GM18508 (cell line): Measurements from ENCODE around the gene CCDC170.

Experiments used
- ATAC-seq: cut with Tn5 transposase; IDR thresholded peaks from one replicate; pipeline ENCODE4 v1.9.1; 2021; ENCODE audit warnings: moderate number of reproducible peaks; ENCODE audit not compliant: insufficient read depth, unreplicated experiment

CCDC170 gene

GRCh38 chr6:151609146-151609902 lies 115.5 kb downstream of the CCDC170 start:
- ATAC-seq: no peak

GRCh38 chr6:151610326-151610725 lies 116.5 kb downstream of the CCDC170 start:
- no peak for ATAC-seq

GRCh38 chr6:151614630-151615029 lies 120.8 kb downstream of the CCDC170 start:
- no peak for ATAC-seq

- no peak for ATAC-seq
Observed at GRCh38 chr6:151616091-151616513, 122.3 kb downstream of the CCDC170 start.

- no peak for ATAC-seq
Observed at GRCh38 chr6:151616600-151616999, 122.8 kb downstream of the CCDC170 start.

- ATAC-seq: no peak
Observed at GRCh38 chr6:151617539-151617938, 123.7 kb downstream of the CCDC170 start.

GRCh38 chr6:151618717-151619116 lies 124.9 kb downstream of the CCDC170 start:
- ATAC-seq: no peak

- no peak for ATAC-seq
Observed at GRCh38 chr6:151620179-151620578, 126.4 kb downstream of the CCDC170 start.

- ATAC-seq: no peak
Observed at GRCh38 chr6:151624071-151624470, 130.3 kb downstream of the CCDC170 start.

- no peak for ATAC-seq
Observed at GRCh38 chr6:151624481-151624880, 130.7 kb downstream of the CCDC170 start.

GRCh38 chr6:151624900-151625536 lies 131.2 kb downstream of the CCDC170 start:
- no peak for ATAC-seq

GRCh38 chr6:151627689-151628444 lies 134.1 kb downstream of the CCDC170 start:
- peak; percentile 82 for ATAC-seq

GRCh38 chr6:151629791-151630190 lies 136.0 kb downstream of the CCDC170 start:
- no peak for ATAC-seq

GRCh38 chr6:151630387-151630786 lies 136.6 kb downstream of the CCDC170 start:
- no peak for ATAC-seq

GRCh38 chr6:151630991-151631655 lies 137.3 kb downstream of the CCDC170 start:
- no peak for ATAC-seq

- ATAC-seq: no peak
Observed at GRCh38 chr6:151632415-151632987, 138.7 kb downstream of the CCDC170 start.

GRCh38 chr6:151633526-151634335 lies 139.9 kb downstream of the CCDC170 start:
- no peak for ATAC-seq

GRCh38 chr6:151634336-151634720 lies 140.5 kb downstream of the CCDC170 start:
- ATAC-seq: no peak

GRCh38 chr6:151635741-151636140 lies 141.9 kb downstream of the CCDC170 start:
- no peak for ATAC-seq
